ENCODE results near the gene RAP1GAP2. TPM values are rescaled to one million over a fixed set of nuclear protein-coding genes. Genes with fewer than 3 reads are reported as not detected.

The RAP1GAP2 gene
- total RNA-seq, 4 donors from 2014 or later: 4.6 to 8.0 (median 5.6) TPM

GRCh38 chr17:2803971-2804370 lies 7.7 kb downstream of the RAP1GAP2 start:
- ATAC-seq (ENCODE audit: low FRiP score) (no peak), DNase-seq (ENCODE audit: low spot score) (no peak)
- TF ChIP-seq CTCF (IDR thresholded peaks at IDR 0.05): no peak

- TF ChIP-seq CTCF (IDR thresholded peaks at IDR 0.05): no peak
- DNase-seq (ENCODE audit: low spot score) (no peak), ATAC-seq (ENCODE audit: low FRiP score) (no peak)
Observed at GRCh38 chr17:2804912-2805311, 8.7 kb downstream of the RAP1GAP2 start.

GRCh38 chr17:2805961-2806360 lies 9.7 kb downstream of the RAP1GAP2 start:
- ATAC-seq (ENCODE audit: low FRiP score) (no peak), DNase-seq (ENCODE audit: low spot score) (no peak)
- no peak for TF ChIP-seq CTCF (IDR thresholded peaks at IDR 0.05)

- no peak for DNase-seq (ENCODE audit: low spot score)
- TF ChIP-seq CTCF (IDR thresholded peaks at IDR 0.05): no peak
- no peak for ATAC-seq (ENCODE audit: low FRiP score)
Observed at GRCh38 chr17:2808367-2809335, 12.4 kb downstream of the RAP1GAP2 start.

- ATAC-seq (ENCODE audit: low FRiP score) (no peak), DNase-seq (ENCODE audit: low spot score) (no peak)
- no peak for TF ChIP-seq CTCF (IDR thresholded peaks at IDR 0.05)
Observed at GRCh38 chr17:2809337-2809736, 13.1 kb downstream of the RAP1GAP2 start.

GRCh38 chr17:2814049-2814448 lies 17.8 kb downstream of the RAP1GAP2 start:
- DNase-seq (ENCODE audit: low spot score): no peak
- TF ChIP-seq CTCF (IDR thresholded peaks at IDR 0.05): no peak
- no peak for ATAC-seq (ENCODE audit: low FRiP score)

All from omental fat pad (tissue), 4 donors.